Activated effector memory CD4-positive, alpha-beta T cell treated with anti-CD3 and anti-CD28 coated beads, Interleukin-2, amount 50 U/mL, for 16 hours (primary cell): ENCODE measurements around the gene TMEM178B.

Source experiments
- DNase-seq: peaks from one replicate; pipeline ENCODE4 v3.0.0-alpha.2; 2020

TMEM178B gene

DNA sequence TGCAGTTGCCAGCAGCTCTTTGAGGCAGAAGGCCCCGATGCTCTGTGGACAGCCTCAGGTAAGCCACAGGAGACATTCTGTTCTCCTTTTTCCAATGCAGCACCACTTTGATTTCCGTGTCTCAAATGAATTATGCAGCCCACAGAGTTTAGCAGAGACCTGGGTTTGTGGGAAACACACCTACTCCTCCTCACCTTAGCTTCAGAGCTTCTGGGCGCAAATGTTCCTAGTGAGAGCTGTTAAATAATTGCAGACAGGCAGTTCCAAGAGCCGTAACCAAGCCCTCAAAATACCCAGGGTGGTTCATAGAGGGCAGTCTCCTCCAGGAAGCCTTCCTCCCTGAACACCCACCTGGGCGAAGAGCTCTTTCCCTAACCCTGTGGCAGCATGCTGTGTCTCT, 408.1 kb downstream of the TMEM178B start:
- no peak for DNase-seq

DNA sequence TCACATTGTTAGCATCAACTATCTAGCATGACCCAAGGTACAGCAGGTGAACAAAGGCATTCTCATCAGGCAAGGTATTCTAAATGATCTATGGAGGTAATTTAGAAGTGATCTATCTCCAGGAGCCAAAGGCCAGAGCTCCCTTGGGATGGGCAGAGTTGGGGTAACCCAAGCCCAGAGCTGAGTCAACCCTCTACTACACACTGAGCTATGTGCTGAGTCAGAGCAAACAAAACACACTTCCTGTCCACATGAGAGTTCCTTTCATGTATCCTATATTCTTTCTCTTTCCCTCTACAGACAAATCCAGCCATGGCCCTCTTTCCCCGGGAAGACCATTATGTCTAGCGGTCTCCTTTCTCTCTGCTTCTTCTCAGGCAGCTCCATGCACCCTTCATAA, 409.2 kb downstream of the TMEM178B start:
- no peak for DNase-seq

DNA sequence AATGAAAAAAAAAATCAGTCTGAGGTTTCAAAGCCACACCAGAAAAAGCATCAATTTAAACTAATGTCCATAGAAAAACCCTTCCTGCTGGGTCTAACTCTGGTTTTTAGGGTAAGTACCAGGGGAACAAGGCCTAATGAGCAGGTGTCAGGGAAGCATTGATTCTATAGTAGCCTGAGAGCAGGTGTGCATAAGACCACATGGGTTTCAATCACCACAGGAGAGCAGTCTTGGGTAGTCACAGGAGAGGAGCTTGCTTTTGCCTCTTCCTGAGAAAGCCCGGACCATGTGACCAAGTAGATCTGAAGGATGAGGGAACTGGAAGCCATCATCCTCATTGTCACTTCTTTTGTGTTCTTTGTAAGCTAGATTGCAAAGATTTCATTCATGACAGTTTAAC, 411.0 kb downstream of the TMEM178B start:
- no peak for DNase-seq

DNA sequence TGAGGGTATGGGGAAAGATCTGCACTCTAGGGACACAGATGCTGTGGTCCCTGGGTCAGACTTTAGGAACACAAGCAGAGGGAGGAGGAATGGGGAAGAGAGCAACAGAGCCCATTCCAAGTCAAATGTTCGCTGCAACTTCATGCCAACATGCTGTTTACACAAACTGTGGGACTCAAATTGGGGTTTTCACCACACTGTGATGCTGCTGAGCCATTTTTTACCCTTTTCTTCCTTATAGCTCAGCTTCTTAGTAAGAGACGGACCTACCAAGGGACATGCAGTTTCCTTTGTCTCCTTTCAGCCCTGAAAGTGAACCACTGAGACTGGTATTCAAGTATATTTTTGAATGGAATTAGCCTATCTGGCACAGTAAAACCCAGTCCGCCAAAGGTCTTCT, 413.1 kb downstream of the TMEM178B start:
- DNase-seq, result no peak

DNA sequence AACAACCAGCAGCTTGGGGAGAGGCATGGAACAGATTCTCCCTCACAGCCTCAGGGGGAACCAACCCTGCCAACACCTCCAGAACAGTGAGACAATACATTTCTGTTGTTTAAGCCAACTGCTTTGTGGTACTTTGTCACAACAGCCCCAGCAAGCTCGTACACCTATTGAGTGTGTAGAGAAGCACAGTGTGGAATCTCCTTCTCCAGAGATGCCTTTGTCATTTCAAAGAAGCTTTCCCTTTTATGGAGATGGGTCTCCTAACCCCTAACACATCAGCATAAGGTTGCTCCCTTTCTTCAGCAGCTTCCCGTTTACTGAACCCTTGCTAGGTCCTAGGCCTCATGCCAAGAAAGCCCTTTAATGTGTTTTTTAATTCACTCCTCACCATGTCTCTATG, 416.6 kb downstream of the TMEM178B start:
- DNase-seq, result no peak

DNA sequence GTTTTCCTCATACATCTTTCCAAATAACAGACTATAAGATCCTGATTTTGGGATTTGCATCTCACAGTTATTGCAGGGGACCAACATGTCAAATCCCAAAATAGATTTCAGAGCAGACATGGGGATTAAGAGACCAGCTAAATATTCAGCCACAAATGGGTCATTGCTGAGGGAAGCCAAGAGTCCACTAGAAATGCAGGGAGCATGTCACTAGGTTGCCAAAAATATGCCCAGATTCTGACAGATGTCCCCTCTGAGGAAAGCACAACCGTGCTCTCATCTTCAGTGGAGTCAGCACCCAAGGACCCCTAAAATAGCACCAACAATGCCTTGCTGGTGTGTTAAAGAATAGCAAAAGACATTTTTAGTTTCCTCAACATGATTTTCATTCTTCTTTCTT, 421.2 kb downstream of the TMEM178B start:
- DNase-seq, result no peak

DNA sequence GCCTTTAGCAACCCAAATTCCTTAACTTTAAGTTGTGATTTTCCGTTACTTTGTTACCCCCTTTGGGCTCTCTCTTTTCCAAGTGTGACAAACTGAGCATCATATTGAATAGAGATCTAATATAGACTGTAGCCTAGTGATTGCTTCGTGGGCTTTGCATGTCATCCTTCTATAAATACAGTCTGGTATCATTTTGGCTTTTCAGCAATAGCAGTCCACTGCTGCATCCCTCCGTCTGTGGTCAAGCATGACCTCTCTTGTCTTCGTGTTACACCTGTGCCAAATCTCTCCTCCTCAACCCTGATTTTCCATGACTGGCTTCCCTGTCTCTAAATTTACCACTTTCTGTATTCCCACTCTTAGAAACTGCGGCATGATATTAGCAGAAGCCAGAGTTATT, 423.5 kb downstream of the TMEM178B start:
- DNase-seq, result no peak

DNA sequence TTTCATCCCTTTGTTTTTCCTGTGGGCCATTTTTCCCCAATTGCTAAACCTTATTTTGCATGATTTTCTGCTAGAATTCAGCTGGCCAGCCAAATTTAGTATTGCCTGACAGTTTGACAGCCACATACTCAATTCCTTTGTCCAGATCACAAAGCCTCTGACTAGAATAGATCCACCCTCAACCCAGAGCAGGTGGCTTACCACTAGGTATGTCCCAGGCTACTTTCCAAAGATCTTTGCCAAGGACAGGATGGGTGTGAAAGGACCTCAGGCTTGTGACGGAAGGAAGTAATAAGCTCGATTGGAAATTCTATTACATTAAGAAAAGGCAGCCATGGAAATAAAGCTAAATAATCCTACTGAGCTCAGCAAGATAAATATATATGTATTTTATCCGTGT, 426.7 kb downstream of the TMEM178B start:
- DNase-seq, result no peak

DNA sequence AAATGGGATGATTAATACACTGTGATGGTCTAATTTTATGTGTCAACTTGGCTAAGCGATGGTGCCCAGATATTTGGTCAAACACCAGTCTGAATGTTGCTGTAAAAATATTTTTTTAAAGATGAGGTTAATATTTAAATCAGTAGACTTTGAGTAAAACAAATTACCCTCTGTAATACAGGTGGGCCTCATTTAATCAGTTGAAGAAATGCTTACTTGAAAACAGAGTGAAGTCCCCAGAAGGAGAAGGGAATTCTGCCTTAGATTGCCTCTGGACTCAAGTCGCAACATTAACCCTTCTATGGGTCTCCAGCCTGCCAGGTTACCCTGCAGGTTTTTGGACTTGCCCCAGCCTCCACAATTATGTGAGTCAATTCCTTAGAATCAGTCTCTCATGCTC, 427.6 kb downstream of the TMEM178B start:
- DNase-seq, result no peak

DNA sequence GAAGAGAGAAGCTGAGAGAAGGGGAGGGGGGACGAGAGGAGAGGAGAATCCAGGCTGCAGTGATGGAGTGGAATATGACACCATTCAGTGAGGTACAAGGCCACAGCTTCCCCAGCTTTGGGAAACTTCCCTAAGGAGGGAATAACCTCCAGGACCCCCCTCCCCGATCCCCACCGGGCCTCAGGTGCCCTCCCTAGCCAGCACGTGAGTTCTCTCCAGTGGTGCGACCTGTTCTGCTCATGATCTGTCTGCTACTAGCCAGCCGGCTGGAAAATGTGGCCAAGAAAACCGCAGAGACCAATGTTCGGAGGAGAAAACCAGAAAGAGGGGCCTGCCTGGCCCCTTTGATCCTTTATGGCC, 437.4 kb downstream of the TMEM178B start:
- DNase-seq, result no peak

DNA sequence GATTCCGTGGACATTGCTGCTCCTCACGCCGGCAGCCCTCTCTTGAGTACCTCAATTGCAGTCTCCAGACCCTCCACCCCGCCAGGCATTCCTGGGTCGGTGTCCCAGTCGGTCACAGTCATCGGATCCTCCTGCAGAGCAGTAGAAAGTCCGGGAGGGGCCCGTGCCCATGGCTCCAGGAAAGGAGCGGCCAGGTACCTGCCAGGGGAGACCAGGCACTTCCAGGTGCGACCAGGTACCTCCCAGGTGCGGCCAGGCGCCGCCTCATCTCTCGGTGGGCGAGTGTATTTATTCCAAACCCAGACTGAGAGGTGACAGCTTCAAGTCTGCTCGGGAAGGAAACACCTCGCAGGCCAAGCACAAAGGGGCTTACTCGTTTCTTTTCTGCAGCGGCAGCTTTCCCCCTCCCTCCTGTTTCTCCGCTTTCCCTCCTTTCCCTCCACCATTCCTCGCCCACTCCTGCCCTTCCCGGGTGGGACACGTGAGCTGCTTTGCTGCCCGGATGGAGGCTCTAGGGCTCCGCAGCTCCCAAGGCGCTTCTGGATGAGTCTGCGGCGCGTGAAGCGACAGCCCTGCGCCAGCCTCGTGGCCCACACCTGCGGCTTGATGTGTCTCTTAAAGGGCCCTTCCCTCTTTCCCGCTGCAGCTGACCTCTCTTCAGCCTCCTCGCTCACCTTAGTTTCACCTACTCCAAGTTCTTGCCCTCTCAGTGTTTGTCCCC, 438.0 kb downstream of the TMEM178B start:
- peak; percentile 62 for DNase-seq

DNA sequence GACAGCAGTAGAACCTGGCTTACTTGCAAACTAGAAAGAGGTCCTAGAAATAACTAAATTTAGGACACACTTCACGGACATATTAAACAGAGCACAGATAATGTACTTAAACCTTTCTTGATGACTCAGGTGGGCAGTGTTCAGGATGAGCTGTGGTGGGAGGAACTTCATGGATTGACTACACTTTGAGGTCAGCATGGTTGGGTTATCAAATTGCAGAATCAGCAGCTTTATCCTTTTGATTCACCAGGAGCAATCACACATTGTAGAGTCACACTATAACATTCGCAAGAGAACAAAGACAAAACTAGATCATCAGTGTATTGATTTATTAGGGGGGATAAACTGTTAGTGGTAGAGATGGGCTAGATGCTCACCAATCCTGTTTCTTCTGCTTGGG, 438.7 kb downstream of the TMEM178B start:
- no peak for DNase-seq

DNA sequence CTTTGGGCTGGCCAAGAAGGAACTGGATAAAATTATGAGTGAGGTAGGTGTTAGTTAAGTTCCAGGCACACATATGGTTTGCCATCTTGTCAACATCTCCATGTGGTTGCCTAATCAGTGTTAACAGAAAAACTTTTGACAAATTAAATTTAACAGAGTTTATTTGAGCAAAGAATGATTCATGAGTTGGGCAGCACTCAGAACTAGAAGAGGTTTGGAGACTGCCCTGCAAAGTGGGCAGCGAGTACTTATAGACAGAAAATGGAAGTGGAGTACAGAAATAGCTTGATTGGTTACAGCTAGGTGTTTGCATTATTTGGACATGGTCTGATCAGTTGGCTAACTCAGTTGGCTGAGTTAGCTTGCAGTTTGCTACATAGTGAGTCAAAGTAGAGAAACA, 439.9 kb downstream of the TMEM178B start:
- no peak for DNase-seq

DNA sequence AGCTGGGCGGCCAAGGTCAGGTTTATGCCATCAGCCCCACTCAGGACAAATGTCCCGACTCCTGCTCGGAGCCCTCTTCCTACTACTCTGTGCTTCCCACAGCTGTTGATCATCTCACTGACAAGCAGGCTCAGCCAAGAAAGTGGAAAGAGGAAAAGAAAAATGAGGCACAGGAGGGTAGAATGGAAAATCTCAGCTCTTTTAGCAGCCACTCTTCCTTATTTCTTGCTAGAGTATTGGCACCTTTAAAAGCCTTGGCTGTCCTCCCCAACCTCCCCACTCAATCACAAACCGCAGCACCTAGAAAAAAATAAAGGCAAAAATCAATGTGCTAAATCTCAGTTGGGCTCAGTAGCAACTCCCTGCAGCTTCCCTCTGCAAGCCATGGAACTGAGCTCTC, 442.1 kb downstream of the TMEM178B start:
- no peak for DNase-seq

DNA sequence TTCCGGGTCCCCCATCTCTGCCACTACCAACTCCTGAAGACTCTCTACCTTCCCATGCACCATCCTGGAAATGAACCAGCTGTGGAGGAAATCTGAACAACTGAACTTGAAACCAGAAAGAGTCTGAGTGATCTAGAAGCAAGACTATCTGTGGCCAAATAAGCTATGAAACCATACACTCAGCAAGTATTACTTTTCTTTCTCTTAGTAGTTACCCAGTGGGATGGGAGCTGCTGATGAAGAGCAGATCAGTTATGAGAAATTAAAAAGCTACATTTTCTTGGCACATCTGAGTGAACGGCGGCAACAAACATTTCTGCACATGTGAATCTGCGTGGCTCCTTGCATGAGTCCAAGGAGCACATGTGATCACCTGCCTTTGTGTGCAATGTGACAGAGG, 445.8 kb downstream of the TMEM178B start:
- DNase-seq, result no peak

DNA sequence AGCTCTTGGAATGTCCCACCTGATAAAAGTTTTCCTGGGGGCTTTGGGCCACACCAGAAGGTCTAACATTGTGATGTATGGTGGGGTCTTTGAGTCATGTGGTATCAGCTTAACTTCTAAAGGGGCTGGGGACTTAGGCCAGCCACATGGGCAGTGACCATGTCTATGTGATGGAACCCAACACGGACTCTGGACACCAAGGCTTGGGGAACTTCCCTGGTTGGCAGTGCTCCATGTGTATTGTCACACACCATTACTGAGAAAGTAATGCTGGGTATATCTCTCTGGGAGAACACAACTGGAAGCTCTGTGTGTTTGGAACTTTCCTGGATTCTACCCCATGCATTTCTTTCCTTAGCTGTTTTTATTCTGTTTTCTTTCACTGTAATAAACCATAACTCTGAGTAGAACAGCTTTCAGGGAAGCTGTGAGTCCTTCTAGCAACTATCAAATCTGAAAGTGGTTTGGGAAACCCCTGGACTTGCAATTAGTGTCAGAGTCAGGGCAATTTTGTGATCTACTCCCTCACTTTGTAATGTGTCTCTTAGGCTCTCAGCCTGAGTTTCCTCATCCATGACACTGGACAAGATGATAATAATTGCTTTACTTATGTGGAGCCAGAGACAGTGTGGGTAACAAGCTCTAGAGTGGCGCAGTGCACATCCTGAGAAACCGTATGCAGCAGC, 448.9 kb downstream of the TMEM178B start:
- DNase-seq, result no peak

DNA sequence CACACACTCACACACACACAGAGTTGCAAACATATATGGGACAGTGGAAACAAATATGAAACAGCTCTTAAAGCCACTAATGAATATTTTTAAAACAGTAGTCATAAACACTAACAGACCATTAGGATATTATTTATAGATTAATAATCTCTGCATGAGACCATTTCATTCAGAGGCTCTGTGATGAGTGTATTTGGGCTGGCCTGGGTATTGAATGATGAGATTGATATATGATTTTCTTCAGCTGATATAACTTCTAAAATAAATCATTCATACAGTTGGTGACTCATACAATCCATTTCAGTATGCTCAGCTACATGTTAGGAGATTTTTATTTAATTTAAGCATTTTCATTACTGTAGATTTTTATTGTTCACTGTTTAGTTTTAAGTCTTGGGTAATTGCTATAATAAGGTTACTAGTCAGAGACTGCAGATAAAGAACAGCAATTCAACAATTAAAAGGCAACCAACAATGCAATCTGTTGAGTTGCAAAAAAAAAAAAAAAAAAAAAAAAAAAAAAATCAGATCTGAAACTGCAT, 452.2 kb downstream of the TMEM178B start:
- DNase-seq, result no peak

DNA sequence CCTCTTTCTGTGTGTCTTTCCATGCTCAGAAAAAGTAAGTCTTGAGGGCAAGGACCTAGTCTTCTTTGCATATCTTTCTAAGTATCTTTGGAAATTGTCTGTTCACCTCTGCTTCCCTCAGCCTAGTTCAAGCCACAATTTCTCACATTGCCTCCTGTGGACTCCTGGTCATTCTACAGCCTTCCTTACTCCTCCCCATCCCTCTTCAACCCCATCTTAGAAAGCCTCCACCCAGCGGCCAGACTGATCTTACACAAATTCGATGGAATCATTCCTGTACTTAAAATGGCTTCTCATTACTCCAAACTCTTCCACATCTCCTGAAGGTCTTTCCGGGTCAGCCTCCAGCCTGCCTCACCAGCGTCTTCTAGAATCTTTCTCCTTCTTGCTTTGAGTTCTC, 453.2 kb downstream of the TMEM178B start:
- no peak for DNase-seq

DNA sequence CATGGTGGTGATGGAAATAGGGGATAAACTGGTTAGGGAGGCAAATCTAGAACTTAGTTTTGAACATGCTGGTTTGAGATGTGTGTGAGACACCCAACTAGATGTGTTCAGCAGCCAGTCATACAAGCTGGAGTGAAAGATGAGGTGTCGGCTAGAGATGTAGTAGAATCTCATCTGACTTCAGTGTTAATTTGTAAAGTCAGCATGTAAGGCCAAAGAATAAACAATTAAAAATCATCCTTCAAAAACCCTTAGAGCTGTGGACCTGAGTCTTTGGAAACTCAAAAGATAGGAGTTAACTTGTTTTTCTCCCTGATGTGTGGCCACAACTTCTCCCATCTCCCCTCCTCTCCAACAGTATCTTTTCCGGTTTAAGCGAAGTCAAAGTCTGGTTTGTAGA, 454.5 kb downstream of the TMEM178B start:
- no peak for DNase-seq
